ENCODE results near the gene LINC01488.

The LINC01488 gene

GRCh38 chr11:69462106-69462951, 19.1 kb upstream of the LINC01488 start:
- Histone ChIP-seq H3K18ac (ENCODE audit: low read depth in 1 of 2, low read length in 2 of 2) (no peak overlapping the region), H3K27ac (ENCODE audit: low read length, poor library complexity, severe bottlenecking) (no peak overlapping the region), H3K9ac (ENCODE audit: low read length) (no peak overlapping the region), H2BK120ac (ENCODE audit: low read depth, low read length) (no peak overlapping the region), H3K9me3 (ENCODE audit: control insufficient read depth, low read length) (peaks cover 18% of the 10 kb centered on the region), H3K4ac (ENCODE audit: low read depth in 1 of 2, low read length in 2 of 2) (no peak overlapping the region), H4K91ac (ENCODE audit: low read length) (no peak overlapping the region), H3K79me1 (replicated peaks; ENCODE audit: low read length, poor library complexity, severe bottlenecking) (no peaks in the 10 kb centered on the region), H3K4me2 (ENCODE audit: low read length, poor library complexity, severe bottlenecking) (no peak overlapping the region), H2AK5ac (ENCODE audit: low read length, severe bottlenecking) (no peak overlapping the region), H3K36me3 (ENCODE audit: control insufficient read depth in 1 of 2, insufficient read depth in 2 of 2, low read depth in 1 of 2, low read length in 2 of 2) (no peaks in the 10 kb centered on the region), H4K8ac (ENCODE audit: low read length) (no peak overlapping the region), H3K14ac (ENCODE audit: low read length in 2 of 2) (no peak overlapping the region), H3K4me3 (ENCODE audit: insufficient read depth in 1 of 2, low read depth in 1 of 2, low read length in 2 of 2) (peak overlapping the region in 1 of 2 experiments; percentile 60), H2BK5ac (ENCODE audit: low read depth, low read length, poor library complexity, severe bottlenecking) (no peak overlapping the region), H3K23ac (ENCODE audit: low read length in 2 of 2) (peak overlapping the region in 1 of 2 experiments; percentile 5), H2BK15ac (ENCODE audit: low read depth, poor library complexity, severe bottlenecking) (no peak overlapping the region), H2AFZ (ENCODE audit: low read depth, low read length) (no peak overlapping the region), H3K27me3 (ENCODE audit: control insufficient read depth in 1 of 2, insufficient read depth in 1 of 2, low read length in 2 of 2) (peaks cover 0 to 35% of the 10 kb centered on the region in 2 experiments), H3K4me1 (ENCODE audit: control insufficient read depth, insufficient read depth, low read depth, low read length) (no peaks in the 10 kb centered on the region), H2BK12ac (ENCODE audit: low read length in 2 of 2) (peak overlapping the region in 1 of 2 experiments; percentile 70)
- no peak for DNase-seq
- 86% methylated on average over 19 of the region's 19 CpGs for WGBS

- Histone ChIP-seq H3K9ac (ENCODE audit: low read length) (peak overlapping the region; percentile 66), H2AFZ (ENCODE audit: low read depth, low read length) (no peak overlapping the region), H3K4me1 (ENCODE audit: control insufficient read depth, insufficient read depth, low read depth, low read length) (no peaks in the 10 kb centered on the region), H3K4me2 (ENCODE audit: low read length, poor library complexity, severe bottlenecking) (no peak overlapping the region), H2BK5ac (ENCODE audit: low read depth, low read length, poor library complexity, severe bottlenecking) (no peak overlapping the region), H3K4me3 (ENCODE audit: insufficient read depth in 1 of 2, low read depth in 1 of 2, low read length in 2 of 2) (peak overlapping the region; percentile 4 to 60), H3K36me3 (ENCODE audit: control insufficient read depth in 1 of 2, insufficient read depth in 2 of 2, low read depth in 1 of 2, low read length in 2 of 2) (no peaks in the 10 kb centered on the region), H3K9me3 (ENCODE audit: control insufficient read depth, low read length) (peaks cover 18% of the 10 kb centered on the region), H3K18ac (ENCODE audit: low read depth in 1 of 2, low read length in 2 of 2) (peak overlapping the region in 1 of 2 experiments; percentile 72), H2BK120ac (ENCODE audit: low read depth, low read length) (peak overlapping the region; percentile 27), H4K8ac (ENCODE audit: low read length) (no peak overlapping the region), H2BK15ac (ENCODE audit: low read depth, poor library complexity, severe bottlenecking) (peak overlapping the region; percentile 21), H3K27me3 (ENCODE audit: control insufficient read depth in 1 of 2, insufficient read depth in 1 of 2, low read length in 2 of 2) (peaks cover 0 to 35% of the 10 kb centered on the region in 2 experiments), H3K23ac (ENCODE audit: low read length in 2 of 2) (no peak overlapping the region), H3K4ac (ENCODE audit: low read depth in 1 of 2, low read length in 2 of 2) (no peak overlapping the region), H3K14ac (ENCODE audit: low read length in 2 of 2) (peak overlapping the region in 1 of 2 experiments; percentile 72), H2AK5ac (ENCODE audit: low read length, severe bottlenecking) (no peak overlapping the region), H4K91ac (ENCODE audit: low read length) (no peak overlapping the region), H3K79me1 (replicated peaks; ENCODE audit: low read length, poor library complexity, severe bottlenecking) (no peaks in the 10 kb centered on the region), H2BK12ac (ENCODE audit: low read length in 2 of 2) (no peak overlapping the region), H3K27ac (ENCODE audit: low read length, poor library complexity, severe bottlenecking) (no peak overlapping the region)
- peak; percentile 89 for DNase-seq
- WGBS, result 71% methylated on average over 14 of the region's 14 CpGs
These were observed 18.1 kb upstream of the LINC01488 start for GRCh38 chr11:69463181-69463994.

- WGBS, result 92% methylated on average over 16 of the region's 16 CpGs
- H3K4me1 ChIP-seq (ENCODE audit: control insufficient read depth, insufficient read depth, low read depth, low read length), result no peaks in the 10 kb centered on the region
- H3K36me3 ChIP-seq (ENCODE audit: control insufficient read depth in 1 of 2, insufficient read depth in 2 of 2, low read depth in 1 of 2, low read length in 2 of 2), result no peaks in the 10 kb centered on the region
- H3K23ac ChIP-seq (ENCODE audit: low read length in 2 of 2), result no peak overlapping the region
- no peak overlapping the region for H4K91ac ChIP-seq (ENCODE audit: low read length)
- no peak overlapping the region for H3K4me2 ChIP-seq (ENCODE audit: low read length, poor library complexity, severe bottlenecking)
- peak overlapping the region; percentile 66 for H3K9ac ChIP-seq (ENCODE audit: low read length)
- H2AFZ ChIP-seq (ENCODE audit: low read depth, low read length), result no peak overlapping the region
- no peaks in the 10 kb centered on the region for H3K79me1 ChIP-seq (replicated peaks; ENCODE audit: low read length, poor library complexity, severe bottlenecking)
- peaks cover 0 to 35% of the 10 kb centered on the region in 2 experiments for H3K27me3 ChIP-seq (ENCODE audit: control insufficient read depth in 1 of 2, insufficient read depth in 1 of 2, low read length in 2 of 2)
- H2AK5ac ChIP-seq (ENCODE audit: low read length, severe bottlenecking), result no peak overlapping the region
- DNase-seq, result no peak
- no peak overlapping the region for H3K27ac ChIP-seq (ENCODE audit: low read length, poor library complexity, severe bottlenecking)
- peaks cover 18% of the 10 kb centered on the region for H3K9me3 ChIP-seq (ENCODE audit: control insufficient read depth, low read length)
- H3K18ac ChIP-seq (ENCODE audit: low read depth in 1 of 2, low read length in 2 of 2), result peak overlapping the region in 1 of 2 experiments; percentile 37
- no peak overlapping the region for H3K4me3 ChIP-seq (ENCODE audit: insufficient read depth in 1 of 2, low read depth in 1 of 2, low read length in 2 of 2)
- H2BK120ac ChIP-seq (ENCODE audit: low read depth, low read length), result peak overlapping the region; percentile 27
- no peak overlapping the region for H4K8ac ChIP-seq (ENCODE audit: low read length)
- peak overlapping the region; percentile 21 for H2BK15ac ChIP-seq (ENCODE audit: low read depth, poor library complexity, severe bottlenecking)
- H2BK5ac ChIP-seq (ENCODE audit: low read depth, low read length, poor library complexity, severe bottlenecking), result no peak overlapping the region
- H3K4ac ChIP-seq (ENCODE audit: low read depth in 1 of 2, low read length in 2 of 2), result no peak overlapping the region
- peak overlapping the region in 1 of 2 experiments; percentile 19 for H2BK12ac ChIP-seq (ENCODE audit: low read length in 2 of 2)
- H3K14ac ChIP-seq (ENCODE audit: low read length in 2 of 2), result no peak overlapping the region
These were observed 17.2 kb upstream of the LINC01488 start for GRCh38 chr11:69463995-69464960.
